KMS-11 (cell line): ENCODE data around the gene TSPAN9.

Source experiments
- H2AFZ ChIP-seq: fragments of 200-600 bp; sonication (generic); 2 replicates; pipeline ENCODE4 v1.6.1; 2016; ENCODE audit warnings: antibody characterized with exemption, mixed run types, low read depth
- H3K27ac ChIP-seq: fragments of 200-600 bp; sonication (generic); 2 replicates; pipeline ENCODE4 v1.6.1; 2016; ENCODE audit warnings: mild to moderate bottlenecking, mixed run types
- H3K27me3 ChIP-seq: fragments of 200-600 bp; sonication (generic); 2 replicates; pipeline ENCODE4 v1.6.1; 2017; ENCODE audit warnings: mild to moderate bottlenecking, low read depth, mixed run types, moderate library complexity; ENCODE audit not compliant: insufficient read depth
- H3K36me3 ChIP-seq: fragments of 200-600 bp; sonication (generic); 2 replicates; pipeline ENCODE4 v1.6.1; 2017; ENCODE audit warnings: mild to moderate bottlenecking, mixed run types; ENCODE audit not compliant: insufficient read depth
- H3K4me1 ChIP-seq: fragments of 200-600 bp; sonication (generic); 2 replicates; pipeline ENCODE4 v1.6.1; 2016; ENCODE audit warnings: mild to moderate bottlenecking, low read depth, mixed run types; ENCODE audit not compliant: poor library complexity, severe bottlenecking
- H3K4me2 ChIP-seq: fragments of 200-600 bp; sonication (generic); 2 replicates; pipeline ENCODE4 v1.7.0; 2016; ENCODE audit warnings: mild to moderate bottlenecking, mixed run types
- H3K4me3 ChIP-seq: fragments of 200-600 bp; sonication (generic); IDR thresholded peaks from 2 replicates; pipeline ENCODE4 v1.6.1; 2017; ENCODE audit warnings: low read depth, low read length, mixed read lengths; ENCODE audit not compliant: insufficient read depth
- H3K79me2 ChIP-seq: fragments of 200-600 bp; sonication (generic); 2 replicates; pipeline ENCODE4 v1.6.1; 2016; ENCODE audit warnings: low read depth, mixed run types; ENCODE audit not compliant: insufficient read depth
- H3K9ac ChIP-seq: fragments of 200-600 bp; sonication (generic); 2 replicates; pipeline ENCODE4 v1.6.1; 2016; ENCODE audit warnings: mild to moderate bottlenecking, mixed run types
- H4K20me1 ChIP-seq: fragments of 200-600 bp; sonication (generic); 2 replicates; pipeline ENCODE4 v1.6.1; 2016; ENCODE audit warnings: mild to moderate bottlenecking, mixed run types; ENCODE audit not compliant: insufficient read depth
- CTCF ChIP-seq: fragments of 200-600 bp; sonication (generic); conservative IDR thresholded peaks from 2 replicates; pipeline ENCODE4 v1.6.1; 2017; ENCODE audit warnings: low read depth, mild to moderate bottlenecking, antibody characterized with exemption, low read length, moderate library complexity, mixed read lengths

Gene TSPAN9

GRCh38 chr12:3295225-3295624 is 218.0 kb downstream of the TSPAN9 start:
- H4K20me1 ChIP-seq: no peaks in the 10 kb centered on the region
- H3K4me2 ChIP-seq: no peak overlapping the region
- H3K36me3 ChIP-seq: no peaks in the 10 kb centered on the region
- peaks cover 22% of the 10 kb centered on the region; the same call in 1 of the 2 replicates for H3K27me3 ChIP-seq
- no peaks in the 10 kb centered on the region for H3K79me2 ChIP-seq
- H3K27ac ChIP-seq: no peak overlapping the region
- no peak overlapping the region for H2AFZ ChIP-seq
- H3K4me1 ChIP-seq: peaks cover 3% of the 10 kb centered on the region
- no peak overlapping the region for H3K9ac ChIP-seq
- H3K4me3 ChIP-seq: no peak overlapping the region
- no peak for TF ChIP-seq CTCF

GRCh38 chr12:3295646-3296408 is 218.6 kb downstream of the TSPAN9 start:
- Histone ChIP-seq H3K4me2 (no peak overlapping the region), H3K27me3 (peaks cover 22% of the 10 kb centered on the region; the same call in 1 of the 2 replicates), H3K36me3 (no peaks in the 10 kb centered on the region), H3K79me2 (no peaks in the 10 kb centered on the region), H3K4me1 (peaks cover 6% of the 10 kb centered on the region), H4K20me1 (no peaks in the 10 kb centered on the region), H3K9ac (no peak overlapping the region), H2AFZ (no peak overlapping the region), H3K27ac (no peak overlapping the region), H3K4me3 (no peak overlapping the region)
- TF ChIP-seq CTCF: no peak

- H3K9ac ChIP-seq: no peak overlapping the region
- H3K4me3 ChIP-seq: no peak overlapping the region
- no peaks in the 10 kb centered on the region for H4K20me1 ChIP-seq
- peaks cover 22% of the 10 kb centered on the region; the same call in 1 of the 2 replicates for H3K27me3 ChIP-seq
- H3K4me2 ChIP-seq: no peak overlapping the region
- H3K27ac ChIP-seq: no peak overlapping the region
- no peak overlapping the region for H2AFZ ChIP-seq
- H3K4me1 ChIP-seq: peaks cover 6% of the 10 kb centered on the region
- no peaks in the 10 kb centered on the region for H3K79me2 ChIP-seq
- no peaks in the 10 kb centered on the region for H3K36me3 ChIP-seq
- no peak for TF ChIP-seq CTCF
These were observed 219.2 kb downstream of the TSPAN9 start for GRCh38 chr12:3296409-3296701.

GRCh38 chr12:3298603-3299002 is 221.4 kb downstream of the TSPAN9 start:
- TF ChIP-seq CTCF: no peak
- H3K4me1 ChIP-seq: peaks cover 6% of the 10 kb centered on the region
- H3K4me3 ChIP-seq: no peak overlapping the region
- no peak overlapping the region for H3K9ac ChIP-seq
- no peaks in the 10 kb centered on the region for H3K36me3 ChIP-seq
- no peak overlapping the region for H3K27ac ChIP-seq
- H3K27me3 ChIP-seq: peaks cover 22% of the 10 kb centered on the region; the same call in 1 of the 2 replicates
- no peak overlapping the region for H3K4me2 ChIP-seq
- H3K79me2 ChIP-seq: no peaks in the 10 kb centered on the region
- no peak overlapping the region for H2AFZ ChIP-seq
- H4K20me1 ChIP-seq: no peaks in the 10 kb centered on the region
